GM21737 (cell line): ENCODE measurements around the gene CHST13.

Experiments used
- ATAC-seq: cut with Tn5 transposase; IDR thresholded peaks from one replicate; pipeline ENCODE4 v1.9.1; 2021; ENCODE audit warnings: mild to moderate bottlenecking, moderate library complexity; ENCODE audit not compliant: unreplicated experiment

The CHST13 gene

GRCh38 chr3:126540342-126540849 lies 16.4 kb downstream of the CHST13 start:
- no peak for ATAC-seq

GRCh38 chr3:126540951-126541627 lies 17.1 kb downstream of the CHST13 start:
- no peak for ATAC-seq

GRCh38 chr3:126541628-126542339 lies 17.8 kb downstream of the CHST13 start:
- ATAC-seq = no peak

GRCh38 chr3:126542340-126543241 lies 18.6 kb downstream of the CHST13 start:
- ATAC-seq = no peak

- ATAC-seq = no peak
Observed at GRCh38 chr3:126543457-126544061, 19.6 kb downstream of the CHST13 start.

DNA sequence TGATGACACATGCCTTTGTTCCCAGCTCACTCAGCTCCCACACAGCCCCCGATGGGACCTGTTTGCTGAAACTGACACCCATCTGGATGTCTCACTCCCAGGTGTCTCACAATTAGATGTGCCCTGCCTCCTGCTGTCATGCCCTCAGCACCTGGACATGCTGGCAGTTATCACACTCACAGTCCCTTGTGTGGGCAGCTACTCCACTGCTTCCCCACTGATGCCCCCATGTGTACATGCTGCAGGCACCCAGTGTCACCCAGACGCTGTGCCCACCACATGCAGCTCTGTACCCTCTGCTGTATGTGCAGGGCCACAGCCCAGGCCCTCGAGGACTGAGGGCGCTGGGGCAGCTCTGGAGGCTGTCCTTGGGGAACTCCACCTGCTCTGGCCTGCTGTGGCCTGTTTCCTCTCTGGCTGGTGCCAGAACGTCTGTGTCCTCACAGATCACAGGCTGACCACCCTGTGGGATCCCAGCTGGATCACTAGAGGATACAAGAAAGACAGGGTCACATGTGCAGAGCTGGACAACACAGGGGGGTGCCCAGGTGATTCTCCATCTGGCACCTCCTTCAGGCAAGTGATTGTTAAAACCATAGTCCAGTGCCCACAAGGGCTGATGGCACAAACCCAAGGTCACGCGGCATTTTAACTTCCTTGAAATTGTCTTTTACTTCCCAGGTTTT lies 20.8 kb downstream of the CHST13 start:
- no peak for ATAC-seq

GRCh38 chr3:126545544-126545943 lies 21.6 kb downstream of the CHST13 start:
- no peak for ATAC-seq

- no peak for ATAC-seq
Observed at GRCh38 chr3:126546013-126546412, 22.1 kb downstream of the CHST13 start.

- ATAC-seq = no peak
Observed at GRCh38 chr3:126546549-126547239, 22.7 kb downstream of the CHST13 start.

- ATAC-seq = no peak
Observed at GRCh38 chr3:126547721-126548120, 23.8 kb downstream of the CHST13 start.

DNA sequence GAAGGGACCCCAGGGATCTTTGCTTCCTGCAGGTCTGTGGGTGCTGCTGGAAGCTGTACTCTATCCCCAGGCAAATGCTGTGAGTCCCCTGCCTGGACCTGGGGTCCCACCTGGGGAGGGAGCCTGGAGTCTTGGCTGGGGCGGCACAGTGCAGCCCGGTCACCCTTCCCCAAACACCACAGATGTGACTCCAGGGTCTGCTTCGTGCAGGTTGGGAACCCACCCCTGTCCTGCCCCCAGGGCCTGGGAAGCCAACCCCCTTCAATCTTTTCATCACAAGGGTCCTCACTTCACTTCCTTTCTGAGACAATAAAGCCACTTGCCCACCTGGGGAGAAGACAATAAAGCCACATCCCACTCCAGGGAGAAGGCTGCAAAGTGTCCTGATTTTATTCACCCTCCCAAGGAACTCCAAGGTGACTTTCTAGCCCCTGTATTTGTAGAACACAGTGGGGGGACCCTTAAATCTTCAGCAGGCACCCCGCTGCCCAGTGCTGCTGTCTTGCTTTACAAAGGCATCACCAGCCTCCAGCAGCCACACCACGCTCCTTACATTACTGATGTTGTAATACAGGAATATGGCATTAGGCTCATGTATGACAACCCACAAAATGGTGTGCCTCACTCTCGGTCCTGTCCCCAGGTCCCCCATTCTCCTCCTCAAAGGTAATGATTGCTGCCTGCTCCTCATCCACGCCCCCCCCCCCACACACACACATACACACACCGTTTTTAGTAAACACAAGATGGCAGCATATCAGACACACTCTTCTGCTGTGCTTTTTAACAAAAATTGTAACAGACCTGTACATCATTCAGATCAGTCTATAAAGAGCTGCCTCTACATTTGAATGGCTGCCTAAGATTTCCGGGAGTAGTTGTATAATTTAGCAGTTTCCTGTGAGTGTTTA lies 24.9 kb downstream of the CHST13 start:
- no peak for ATAC-seq

DNA sequence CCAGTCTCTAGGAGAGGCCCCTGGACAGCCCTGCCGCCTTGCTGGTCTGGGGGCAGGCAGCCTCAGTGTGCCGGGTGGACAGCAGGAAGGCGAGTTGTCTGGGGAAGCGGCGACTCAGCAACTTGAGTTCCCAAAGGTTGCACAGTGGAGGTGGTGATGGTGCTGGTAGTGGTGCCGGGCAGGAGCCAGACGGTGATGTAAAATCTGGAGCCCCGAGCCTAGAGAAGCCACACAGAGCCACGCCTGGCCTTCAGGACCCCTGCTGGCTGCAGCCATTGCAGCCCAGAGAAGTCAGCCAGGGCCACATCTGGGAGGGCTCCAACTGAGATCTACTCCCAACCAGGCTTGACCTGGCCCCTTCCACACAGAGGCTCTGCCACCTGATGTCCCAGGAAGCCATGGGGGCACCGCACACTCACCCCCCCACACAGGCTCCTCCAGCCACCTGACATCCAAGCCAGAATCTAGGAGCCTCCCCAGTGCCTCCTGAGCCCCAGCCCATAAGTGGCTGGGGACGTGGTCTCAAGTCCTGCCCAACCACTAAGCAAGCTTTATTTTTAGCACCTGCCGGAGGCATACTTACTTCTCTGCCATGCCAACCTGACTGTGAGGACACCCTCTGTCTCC lies 26.0 kb downstream of the CHST13 start:
- no peak for ATAC-seq

GRCh38 chr3:126550488-126551051 lies 26.6 kb downstream of the CHST13 start:
- ATAC-seq = no peak

DNA sequence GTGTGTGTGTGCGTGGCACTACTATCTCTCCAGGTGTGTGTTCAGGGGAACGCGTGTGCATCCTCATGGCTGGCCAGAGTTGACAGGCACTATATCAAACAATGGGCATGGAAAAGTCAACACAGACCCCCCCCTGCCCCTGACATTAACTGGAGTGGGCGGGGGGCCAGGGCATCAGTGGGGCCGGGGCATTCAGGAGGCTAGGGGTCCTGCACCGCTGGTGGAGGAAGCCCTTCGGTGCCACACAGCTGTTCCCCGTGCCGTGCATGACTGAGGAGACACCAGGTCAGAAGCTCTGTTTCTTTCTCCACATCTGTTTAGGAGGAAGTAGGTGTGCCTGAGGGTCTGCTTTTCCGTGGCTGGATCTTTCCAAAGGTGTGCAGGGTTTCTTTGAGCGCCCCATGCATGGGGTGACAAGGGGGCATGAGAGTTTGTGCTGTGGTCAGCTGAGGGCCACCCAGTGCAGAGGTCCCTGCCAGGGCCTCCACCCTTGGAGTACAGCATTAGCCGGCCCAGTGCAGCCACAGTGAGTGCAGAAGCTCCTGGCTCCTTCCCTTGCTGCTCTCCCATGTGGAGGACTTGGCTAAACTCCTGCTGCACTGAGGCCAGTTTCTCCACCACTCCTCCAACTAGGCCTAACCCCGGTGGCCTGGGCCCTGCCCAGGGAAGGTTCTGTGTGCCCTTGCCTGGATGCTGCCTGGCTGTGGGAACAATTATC lies 27.3 kb downstream of the CHST13 start:
- no peak for ATAC-seq

GRCh38 chr3:126551839-126552687 lies 28.1 kb downstream of the CHST13 start:
- no peak for ATAC-seq

- ATAC-seq = no peak
Observed at GRCh38 chr3:126552688-126553283, 28.8 kb downstream of the CHST13 start.
